Muscle of leg (tissue), 11 donors: Measurements from ENCODE around the gene SERGEF. TPM values are rescaled to one million over a fixed set of nuclear protein-coding genes. Genes with fewer than 3 reads are reported as not detected.
A peak's percentile ranks its signal among the peaks of the same experiment; 100 is the strongest.

Experiments
- DNase-seq: peaks from one replicate; pipeline ENCODE4 v3.0.0; 2013
- H3K27ac ChIP-seq: one replicate; pipeline ENCODE4 v1.5.1; 2013; ENCODE audit warnings: mild to moderate bottlenecking, low read length, control low read depth
- H3K27me3 ChIP-seq: one replicate; pipeline ENCODE4 v1.6.1; 2013; ENCODE audit warnings: low read length; ENCODE audit not compliant: control insufficient read depth, insufficient read depth
- H3K36me3 ChIP-seq: one replicate; pipeline ENCODE4 v1.6.1; 2013; ENCODE audit warnings: low read length; ENCODE audit not compliant: control insufficient read depth, insufficient read depth
- H3K4me1 ChIP-seq: one replicate; pipeline ENCODE4 v1.6.1; 2013; ENCODE audit warnings: low read length; ENCODE audit not compliant: control insufficient read depth, insufficient read depth
- H3K4me3 ChIP-seq: one replicate; pipeline ENCODE4 v1.5.1; 2013; ENCODE audit warnings: low read length, control low read depth
- H3K9me3 ChIP-seq: replicated peaks from 2 replicates; pipeline ENCODE4 v1.6.1; 2013; ENCODE audit warnings: low read depth, low read length; ENCODE audit not compliant: control insufficient read depth
- WGBS: methylation state at CpG from one replicate; pipeline ENCODE4 v1.1.5; 2013; ENCODE audit warnings: missing lambda C conversion rate; ENCODE audit not compliant: insufficient coverage; 5-methylcytosine and 5-hydroxymethylcytosine counted together
- polyA plus RNA-seq, 8 donors: library from polyadenylated mRNA; unstranded; fragments of 120-200 nt; gene quantifications; one replicate each; pipeline versions ENCODE4 v1.2.1 to v1.2.3, GENCODE V29; 2013; ENCODE audit warnings: inconsistent platforms in 1 of 8, low replicate concordance in 1 of 8; ENCODE audit not compliant: insufficient read length in 8 of 8, insufficient read depth in 1 of 8
- total RNA-seq: library from RNA; stranded (reverse); fragments of 120-200 nt; gene quantifications from one replicate; pipeline ENCODE4 v1.2.4, GENCODE V29; 2013

The SERGEF gene
- total and polyA plus RNA-seq, 9 donors: 8.8 to 15.7 (median 11.9) TPM

- H3K27me3 ChIP-seq: no peaks in the 10 kb centered on the region
- H3K36me3 ChIP-seq: no peaks in the 10 kb centered on the region
- DNase-seq: peak; percentile 93
- 40% methylated on average over 4 of the region's 9 CpGs for WGBS
- peaks cover 13% of the 10 kb centered on the region for H3K4me1 ChIP-seq
- H3K4me3 ChIP-seq: no peak overlapping the region
- H3K9me3 ChIP-seq: no peaks in the 10 kb centered on the region
- peak overlapping the region; percentile 62 for H3K27ac ChIP-seq
These were observed 184.5 kb downstream of the SERGEF start for GRCh38 chr11:17828311-17828751.

GRCh38 chr11:17827006-17827405 lies 185.8 kb downstream of the SERGEF start:
- H3K36me3 ChIP-seq: no peaks in the 10 kb centered on the region
- 90% methylated on average over 2 of the region's 5 CpGs for WGBS
- H3K9me3 ChIP-seq: no peaks in the 10 kb centered on the region
- H3K4me3 ChIP-seq: no peak overlapping the region
- no peak for DNase-seq
- H3K27ac ChIP-seq: no peak overlapping the region
- H3K4me1 ChIP-seq: peaks cover 18% of the 10 kb centered on the region
- H3K27me3 ChIP-seq: no peaks in the 10 kb centered on the region

- peaks cover 8% of the 10 kb centered on the region for H3K4me1 ChIP-seq
- no peak for DNase-seq
- peak overlapping the region; percentile 76 for H3K27ac ChIP-seq
- H3K9me3 ChIP-seq: no peaks in the 10 kb centered on the region
- 21% methylated on average over 2 of the region's 5 CpGs for WGBS
- H3K4me3 ChIP-seq: no peak overlapping the region
- no peaks in the 10 kb centered on the region for H3K27me3 ChIP-seq
- no peaks in the 10 kb centered on the region for H3K36me3 ChIP-seq
These were observed 190.5 kb downstream of the SERGEF start for GRCh38 chr11:17822401-17822781.

GRCh38 chr11:17821648-17822400 lies 191.0 kb downstream of the SERGEF start:
- Histone ChIP-seq H3K36me3 (no peaks in the 10 kb centered on the region), H3K4me3 (no peak overlapping the region), H3K27ac (peak overlapping the region; percentile 76), H3K4me1 (peaks cover 9% of the 10 kb centered on the region), H3K27me3 (no peaks in the 10 kb centered on the region), H3K9me3 (no peaks in the 10 kb centered on the region)
- no CpG with 5 or more reads among the region's 4 CpGs for WGBS
- peak; percentile 79 for DNase-seq

- H3K4me3 ChIP-seq: no peak overlapping the region
- peak overlapping the region; percentile 69 for H3K27ac ChIP-seq
- H3K36me3 ChIP-seq: no peaks in the 10 kb centered on the region
- H3K9me3 ChIP-seq: no peaks in the 10 kb centered on the region
- peaks cover 31% of the 10 kb centered on the region for H3K4me1 ChIP-seq
- no peaks in the 10 kb centered on the region for H3K27me3 ChIP-seq
- peak; percentile 93 for DNase-seq
- WGBS: 22% methylated on average over 3 of the region's 4 CpGs
These were observed 196.5 kb downstream of the SERGEF start for GRCh38 chr11:17816232-17816931.

- Histone ChIP-seq H3K27me3 (no peaks in the 10 kb centered on the region), H3K4me1 (peaks cover 39% of the 10 kb centered on the region), H3K4me3 (no peak overlapping the region), H3K9me3 (no peaks in the 10 kb centered on the region), H3K36me3 (no peaks in the 10 kb centered on the region), H3K27ac (no peak overlapping the region)
- DNase-seq: no peak
- WGBS: no CpG with 5 or more reads among the region's 1 CpG
These were observed 198.3 kb downstream of the SERGEF start for GRCh38 chr11:17814546-17814945.

- no peaks in the 10 kb centered on the region for H3K36me3 ChIP-seq
- H3K27ac ChIP-seq: peak overlapping the region; percentile 16
- peak; percentile 58 for DNase-seq
- H3K9me3 ChIP-seq: no peaks in the 10 kb centered on the region
- no peaks in the 10 kb centered on the region for H3K27me3 ChIP-seq
- 38% methylated on average over 1 of the region's 2 CpGs for WGBS
- H3K4me1 ChIP-seq: peaks cover 39% of the 10 kb centered on the region
- H3K4me3 ChIP-seq: no peak overlapping the region
These were observed 199.3 kb downstream of the SERGEF start for GRCh38 chr11:17813391-17814059.

- Histone ChIP-seq H3K27ac (no peak overlapping the region), H3K4me1 (peaks cover 39% of the 10 kb centered on the region), H3K9me3 (no peaks in the 10 kb centered on the region), H3K36me3 (no peaks in the 10 kb centered on the region), H3K27me3 (no peaks in the 10 kb centered on the region), H3K4me3 (no peak overlapping the region)
- 43% methylated on average over 3 of the region's 4 CpGs for WGBS
- DNase-seq: peak; percentile 13
These were observed 200.0 kb downstream of the SERGEF start for GRCh38 chr11:17812865-17813187.

GRCh38 chr11:17812091-17812864 lies 200.6 kb downstream of the SERGEF start:
- peaks cover 39% of the 10 kb centered on the region for H3K4me1 ChIP-seq
- H3K27ac ChIP-seq: peak overlapping the region; percentile 23
- no peak overlapping the region for H3K4me3 ChIP-seq
- H3K36me3 ChIP-seq: no peaks in the 10 kb centered on the region
- WGBS: no CpG with 5 or more reads among the region's 2 CpGs
- no peaks in the 10 kb centered on the region for H3K27me3 ChIP-seq
- peak; percentile 67 for DNase-seq
- no peaks in the 10 kb centered on the region for H3K9me3 ChIP-seq
